HG03575 (cell line): ENCODE data around the gene PKNOX2.

ENCODE experiments used
- ATAC-seq: cut with Tn5 transposase; IDR thresholded peaks from one replicate; pipeline ENCODE4 v1.9.1; 2021; ENCODE audit not compliant: unreplicated experiment, insufficient number of reproducible peaks, low FRiP score; ENCODE audit errors: extremely low read depth

PKNOX2 gene

GRCh38 chr11:125463590-125464269 lies 299.2 kb downstream of the PKNOX2 start:
- ATAC-seq = no peak

- no peak for ATAC-seq
These were observed 299.7 kb downstream of the PKNOX2 start for GRCh38 chr11:125464270-125464662.

GRCh38 chr11:125464666-125465065 lies 300.1 kb downstream of the PKNOX2 start:
- ATAC-seq = no peak

DNA sequence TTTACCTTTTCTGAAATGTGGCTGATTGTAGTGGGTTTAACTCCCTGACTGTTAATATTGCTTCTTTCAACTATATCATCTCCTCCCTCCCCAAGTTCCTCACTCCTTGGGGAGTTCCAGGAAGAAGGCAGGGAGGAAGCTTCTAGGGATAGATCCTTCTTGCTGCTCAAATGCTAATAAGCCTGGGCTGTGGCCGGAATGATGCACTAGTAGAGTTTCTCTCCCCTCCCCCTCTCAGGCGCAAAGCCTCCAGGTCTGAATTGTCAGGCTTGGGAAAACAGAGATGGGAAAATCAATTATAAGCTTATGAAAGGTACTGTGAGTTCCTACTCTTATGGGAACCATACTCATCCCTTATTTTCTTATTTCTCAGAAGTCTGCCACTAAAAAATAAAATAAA lies 300.7 kb downstream of the PKNOX2 start:
- no peak for ATAC-seq

GRCh38 chr11:125465701-125466100 lies 301.1 kb downstream of the PKNOX2 start:
- no peak for ATAC-seq

DNA sequence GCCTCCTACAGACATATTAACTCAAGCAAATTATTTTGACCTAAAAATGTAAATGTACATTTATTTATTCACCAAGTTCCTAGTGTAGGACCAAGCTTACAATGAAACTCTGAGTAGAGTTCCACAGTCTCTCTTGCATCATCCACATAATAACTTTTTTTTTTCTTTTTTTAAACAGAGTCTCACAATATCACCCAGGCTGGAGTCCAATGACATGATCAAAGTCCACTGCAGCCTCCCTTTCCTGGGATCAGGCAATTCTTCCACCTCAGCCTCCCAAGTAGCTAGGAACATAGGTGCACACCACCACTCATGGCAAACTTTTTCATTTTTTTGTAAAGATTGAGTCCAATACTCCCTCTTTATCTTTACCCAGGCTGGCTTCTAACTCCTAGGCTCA lies 303.5 kb downstream of the PKNOX2 start:
- no peak for ATAC-seq

DNA sequence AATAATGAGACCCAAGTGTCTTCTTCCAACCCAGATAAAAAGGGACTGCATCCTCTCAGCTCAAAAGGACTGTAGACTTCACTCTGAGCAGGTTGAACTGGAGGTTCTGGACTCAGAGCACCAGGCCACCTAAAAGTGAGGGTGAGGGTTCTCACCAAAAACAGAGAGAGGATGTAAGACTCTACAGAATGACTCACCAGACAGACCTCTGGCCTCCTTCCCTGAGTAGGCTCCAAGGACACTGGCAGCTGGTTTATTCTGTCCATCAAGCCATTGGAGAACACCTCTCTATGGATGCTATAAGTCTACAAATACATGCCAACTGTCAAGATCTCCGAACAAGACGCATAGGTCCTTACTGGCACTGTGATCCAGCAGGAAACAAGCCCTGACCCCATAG lies 304.3 kb downstream of the PKNOX2 start:
- no peak for ATAC-seq

GRCh38 chr11:125470355-125470754 lies 305.8 kb downstream of the PKNOX2 start:
- ATAC-seq = no peak

DNA sequence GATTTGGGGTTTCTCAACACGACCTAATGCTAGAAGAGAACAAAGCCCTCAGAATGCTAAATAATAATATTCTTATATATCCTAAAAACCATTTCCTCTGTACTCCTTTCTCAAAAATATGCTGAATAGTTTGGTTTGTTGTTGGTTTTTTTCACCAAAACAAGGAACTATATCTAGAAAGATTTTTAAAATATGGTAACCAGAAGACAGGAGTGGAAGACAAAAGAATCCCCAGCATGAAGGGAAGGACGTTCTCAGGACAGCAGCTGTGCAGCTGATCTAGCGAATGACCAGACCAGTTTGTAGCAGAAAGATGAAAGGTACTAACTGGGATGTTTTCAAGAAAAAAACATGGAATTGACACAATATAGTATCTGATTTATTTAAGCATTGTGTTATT lies 312.2 kb downstream of the PKNOX2 start:
- no peak for ATAC-seq

- ATAC-seq = no peak
These were observed 314.6 kb downstream of the PKNOX2 start for GRCh38 chr11:125479137-125479536.

DNA sequence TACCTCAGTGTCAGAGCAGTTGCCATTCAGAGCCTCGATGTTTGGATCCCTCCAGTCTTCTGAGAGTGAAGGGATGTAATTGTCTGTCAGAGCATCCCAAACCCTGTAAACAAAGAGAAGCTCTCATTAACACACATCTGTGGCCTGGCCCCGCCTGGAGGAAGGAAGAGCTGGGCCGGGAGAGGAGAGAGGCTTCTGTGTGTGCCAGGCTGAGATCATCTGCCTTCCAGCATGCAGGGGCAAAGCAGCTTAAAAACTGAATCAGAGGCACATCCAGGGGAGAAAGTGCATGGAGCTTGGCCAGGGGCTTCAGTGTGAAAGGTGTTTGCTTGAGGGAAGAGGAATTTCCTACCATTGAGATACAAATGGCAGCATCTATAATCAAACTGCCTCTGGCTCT lies 317.0 kb downstream of the PKNOX2 start:
- ATAC-seq = no peak
